ENCODE measurements around the gene EMP1. TPM values are rescaled to one million over a fixed set of nuclear protein-coding genes. Genes with fewer than 3 reads are reported as not detected.

Gene EMP1, protein sequence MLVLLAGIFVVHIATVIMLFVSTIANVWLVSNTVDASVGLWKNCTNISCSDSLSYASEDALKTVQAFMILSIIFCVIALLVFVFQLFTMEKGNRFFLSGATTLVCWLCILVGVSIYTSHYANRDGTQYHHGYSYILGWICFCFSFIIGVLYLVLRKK
- 0.39 TPM in 1 of 2 replicates, not detected in the other for total RNA-seq

GRCh38 chr12:13196130-13196921 lies at the start of gene EMP1:
Gene EMP1, plus strand, starts transcription at chr12:13196726. Its CDS starts 14,785 bp downstream, at chr12:13211511.
- peak within 1 kb of the TSS; percentile 75 for H3K4me3 Mint-ChIP-seq
- peak; percentile 32 for DNase-seq
- CTCF ChIA-PET: interaction anchor here (1.0 to 2.0 kb wide), 4 partner anchors 12 to 280 kb away, joined by 3 to 10 read pairs (median 3); no protein-coding TSS in a partner anchor
- TF ChIP-seq, protein P1, sequence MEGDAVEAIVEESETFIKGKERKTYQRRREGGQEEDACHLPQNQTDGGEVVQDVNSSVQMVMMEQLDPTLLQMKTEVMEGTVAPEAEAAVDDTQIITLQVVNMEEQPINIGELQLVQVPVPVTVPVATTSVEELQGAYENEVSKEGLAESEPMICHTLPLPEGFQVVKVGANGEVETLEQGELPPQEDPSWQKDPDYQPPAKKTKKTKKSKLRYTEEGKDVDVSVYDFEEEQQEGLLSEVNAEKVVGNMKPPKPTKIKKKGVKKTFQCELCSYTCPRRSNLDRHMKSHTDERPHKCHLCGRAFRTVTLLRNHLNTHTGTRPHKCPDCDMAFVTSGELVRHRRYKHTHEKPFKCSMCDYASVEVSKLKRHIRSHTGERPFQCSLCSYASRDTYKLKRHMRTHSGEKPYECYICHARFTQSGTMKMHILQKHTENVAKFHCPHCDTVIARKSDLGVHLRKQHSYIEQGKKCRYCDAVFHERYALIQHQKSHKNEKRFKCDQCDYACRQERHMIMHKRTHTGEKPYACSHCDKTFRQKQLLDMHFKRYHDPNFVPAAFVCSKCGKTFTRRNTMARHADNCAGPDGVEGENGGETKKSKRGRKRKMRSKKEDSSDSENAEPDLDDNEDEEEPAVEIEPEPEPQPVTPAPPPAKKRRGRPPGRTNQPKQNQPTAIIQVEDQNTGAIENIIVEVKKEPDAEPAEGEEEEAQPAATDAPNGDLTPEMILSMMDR (IDR thresholded peaks at IDR 0.05): no peak
- peak within 1 kb of the TSS; percentile 50 for H3K27ac Mint-ChIP-seq
- H3K36me3 Mint-ChIP-seq (ENCODE audit: low read depth): no peaks in the 10 kb centered on the region
- POLR2A ChIA-PET: interaction anchor here (0.6 to 1.0 kb wide), 2 partner anchors 97 to 98 kb away, joined by 3 to 5 read pairs; no protein-coding TSS in a partner anchor
- peaks cover 31% of the 10 kb centered on the region for H3K4me1 Mint-ChIP-seq
- H3K27me3 Mint-ChIP-seq: peaks cover 38% of the 10 kb centered on the region
- ATAC-seq (ENCODE audit: low read depth): peak; percentile 92
- intact Hi-C loops (cut with micrococcal nuclease): loop anchor here (1.0 kb wide), 4 partner anchors 23 to 196 kb away; partner anchors contain the start of gene HEBP1
- H3K9me3 Mint-ChIP-seq: no peaks in the 10 kb centered on the region

- intact Hi-C loops (cut with micrococcal nuclease): no loop called here
- Mint-ChIP-seq H3K9me3 (no peaks in the 10 kb centered on the region), H3K36me3 (ENCODE audit: low read depth) (no peaks in the 10 kb centered on the region), H3K27me3 (peaks cover 11% of the 10 kb centered on the region), H3K27ac (no peak overlapping the region), H3K4me3 (no peak overlapping the region), H3K4me1 (peaks cover 15% of the 10 kb centered on the region)
- CTCF ChIA-PET: interaction anchor here (1.1 kb wide), 1 partner anchor 64 kb away, joined by 3 read pairs; no protein-coding TSS in a partner anchor
- ATAC-seq (ENCODE audit: low read depth) (no peak), DNase-seq (no peak)
- POLR2A ChIA-PET: no interaction called here
- TF ChIP-seq, protein P1 (IDR thresholded peaks at IDR 0.05): no peak
Measured at GRCh38 chr12:13147688-13148484, 48.6 kb upstream of the EMP1 start.

DNA sequence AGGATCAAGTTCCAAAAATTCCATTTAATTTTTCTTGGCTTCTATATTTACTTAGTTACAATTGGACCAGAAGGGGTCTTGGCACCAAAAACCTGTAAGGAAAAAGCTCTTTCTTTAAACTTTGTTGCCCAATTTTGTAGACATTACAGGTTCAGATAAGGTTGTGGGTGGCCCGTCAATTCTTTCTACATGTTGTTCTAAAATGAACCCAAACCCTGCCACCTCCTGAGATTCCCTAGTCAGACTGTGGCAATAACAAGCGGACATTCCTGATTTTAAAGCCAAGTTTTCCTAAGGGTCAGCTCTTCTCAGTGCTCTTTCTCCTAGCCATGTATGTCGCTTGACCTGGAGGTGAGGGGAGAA lies 48.1 kb upstream of the EMP1 start:
- CTCF ChIA-PET: interaction anchor here (1.1 kb wide), 1 partner anchor 64 kb away, joined by 3 read pairs; no protein-coding TSS in a partner anchor
- Mint-ChIP-seq H3K27ac (no peak overlapping the region), H3K9me3 (no peaks in the 10 kb centered on the region), H3K36me3 (ENCODE audit: low read depth) (no peaks in the 10 kb centered on the region), H3K4me1 (peaks cover 16% of the 10 kb centered on the region), H3K27me3 (peaks cover 11% of the 10 kb centered on the region), H3K4me3 (no peak overlapping the region)
- intact Hi-C loops (cut with micrococcal nuclease): no loop called here
- DNase-seq (no peak), ATAC-seq (ENCODE audit: low read depth) (no peak)
- TF ChIP-seq, protein P1 (IDR thresholded peaks at IDR 0.05): no peak
- POLR2A ChIA-PET: no interaction called here

DNA sequence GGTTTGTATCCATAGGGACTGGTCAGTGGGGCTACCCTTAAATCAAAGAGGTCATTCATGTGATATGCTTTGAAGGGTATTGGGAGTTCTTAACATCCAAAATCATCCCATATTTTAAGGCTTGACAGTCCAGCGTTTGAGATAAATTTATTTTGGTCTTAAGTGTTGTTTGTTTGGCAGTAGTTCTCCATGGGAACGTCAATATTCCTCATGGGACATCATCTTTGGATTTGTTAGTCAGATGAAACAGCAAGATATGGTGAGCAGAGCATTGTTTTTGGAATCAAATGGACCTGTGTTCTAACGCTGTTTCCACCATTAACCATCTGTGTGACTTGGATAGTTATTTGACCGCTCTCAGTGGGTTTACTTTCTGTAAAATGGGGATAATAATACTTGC lies 47.1 kb upstream of the EMP1 start:
- intact Hi-C loops (cut with micrococcal nuclease): no loop called here
- H3K4me3 Mint-ChIP-seq: no peak overlapping the region
- no peaks in the 10 kb centered on the region for H3K9me3 Mint-ChIP-seq
- ChIA-PET POLR2A (no interaction called here), CTCF (no interaction called here)
- ATAC-seq (ENCODE audit: low read depth): no peak
- no peak for DNase-seq
- peaks cover 11% of the 10 kb centered on the region for H3K27me3 Mint-ChIP-seq
- TF ChIP-seq, protein P1 (IDR thresholded peaks at IDR 0.05): no peak
- no peak overlapping the region for H3K27ac Mint-ChIP-seq
- H3K4me1 Mint-ChIP-seq: peaks cover 19% of the 10 kb centered on the region
- no peaks in the 10 kb centered on the region for H3K36me3 Mint-ChIP-seq (ENCODE audit: low read depth)
